PC-9 (cell line): ENCODE measurements around the gene PHF10. TPM values are rescaled to one million over a fixed set of nuclear protein-coding genes. Genes with fewer than 3 reads are reported as not detected.
"Not testable (repeated sequence)": the region's sequence is repeated elsewhere in the genome, so short reads cannot be mapped to it uniquely, and the experiment has no call there.

Experiments used
- BruUV-seq: library from RNA; stranded (reverse); fragments of 400-500 nt; replicated peaks from 2 replicates; lab custom pipeline; 2021; lab: Mats Ljungman, UMichigan
- CTCF ChIA-PET: fragments of 300-600 bp; sonication (Branson Sonifier 250); formaldehyde crosslinking; loops from one replicate; lab custom pipeline; 2022; ENCODE audit warnings: antibody characterized with exemption; lab: Charles Lee
- POLR2A ChIA-PET: fragments of 300-600 bp; sonication (Branson Sonifier 250); formaldehyde crosslinking; loops from one replicate; lab custom pipeline; 2022; ENCODE audit warnings: antibody characterized with exemption; ENCODE audit not compliant: unreplicated experiment; lab: Charles Lee
- DNase-seq, 2 experiments: peaks; one replicate each; pipeline versions ENCODE4 v3.0.0 to v3.0.0-alpha.2; 2015 to 2022; ENCODE audit warnings: mixed read lengths in 1 of 2
- H2AFZ ChIP-seq: fragments of 200-600 bp; sonication (generic); 2 replicates; pipeline ENCODE4 v1.8.1; 2017; ENCODE audit warnings: antibody characterized with exemption
- H3F3A ChIP-seq: fragments of 200-600 bp; sonication (generic); 2 replicates; pipeline ENCODE4 v1.8.1; 2017; ENCODE audit warnings: antibody characterized with exemption, mild to moderate bottlenecking, low read depth; ENCODE audit not compliant: insufficient read depth
- H3K27ac ChIP-seq: fragments of 200-600 bp; sonication (generic); 2 replicates; pipeline ENCODE4 v1.6.1; 2016; ENCODE audit warnings: mixed run types
- H3K27me3 ChIP-seq: fragments of 200-600 bp; sonication (generic); 2 replicates; pipeline ENCODE4 v1.6.1; 2016; ENCODE audit warnings: low read depth, mixed run types; ENCODE audit not compliant: insufficient read depth
- H3K36me3 ChIP-seq: fragments of 200-600 bp; sonication (generic); 2 replicates; pipeline ENCODE4 v1.6.1; 2016; ENCODE audit warnings: low read depth, mixed run types
- H3K4me1 ChIP-seq: fragments of 200-600 bp; sonication (generic); replicated peaks from 2 replicates; pipeline ENCODE4 v1.6.1; 2016; ENCODE audit warnings: mixed run types; ENCODE audit not compliant: insufficient read depth
- H3K4me2 ChIP-seq: fragments of 200-600 bp; sonication (generic); 2 replicates; pipeline ENCODE4 v1.6.1; 2017; ENCODE audit warnings: mixed run types
- H3K4me3 ChIP-seq: fragments of 200-600 bp; sonication (generic); 2 replicates; pipeline ENCODE4 v1.6.1; 2016; ENCODE audit warnings: mixed run types
- H3K79me2 ChIP-seq: fragments of 200-600 bp; sonication (generic); 2 replicates; pipeline ENCODE4 v1.6.1; 2017; ENCODE audit warnings: low read depth, mixed run types
- H3K9me2 ChIP-seq: fragments of 200-600 bp; sonication (generic); 2 replicates; pipeline ENCODE4 v1.8.1; 2017; ENCODE audit warnings: mild to moderate bottlenecking; ENCODE audit not compliant: insufficient read depth
- H3K9me3 ChIP-seq: fragments of 200-600 bp; sonication (generic); 2 replicates; pipeline ENCODE4 v1.8.1; 2016; ENCODE audit warnings: low read depth; ENCODE audit not compliant: insufficient read depth
- H4K20me1 ChIP-seq: fragments of 200-600 bp; sonication (generic); 2 replicates; pipeline ENCODE4 v1.8.1; 2017; ENCODE audit not compliant: insufficient read depth
- CTCF ChIP-seq: fragments of 200-600 bp; sonication (generic); conservative IDR thresholded peaks from 2 replicates; pipeline ENCODE4 v1.6.1; 2017; ENCODE audit warnings: mixed run types, antibody characterized with exemption, mild to moderate bottlenecking, moderate library complexity
- EZH2 ChIP-seq: fragments of 200-600 bp; sonication (generic); IDR thresholded peaks from 2 replicates; pipeline ENCODE4 v1.8.0; 2017; ENCODE audit warnings: antibody characterized with exemption, low read depth
- intact Hi-C: fragments of 100-400 bp; cut with micrococcal nuclease; formaldehyde crosslinking; loops from one replicate; pipeline ENCODE4 v1.10.0; 2022; ENCODE audit not compliant: unreplicated experiment
- total RNA-seq: library from RNA; stranded (reverse); gene quantifications from 2 replicates; pipeline ENCODE4 v1.2.3, GENCODE V29; 2021

Gene PHF10
- total RNA-seq, 1 experiment from 2014 or later: 21.7 TPM

GRCh38 chr6:169701311-169701953 is 22.9 kb downstream of the PHF10 start:
- Histone ChIP-seq H2AFZ (peak overlapping the region; percentile 99), H3K27me3 (no peaks in the 10 kb centered on the region), H4K20me1 (no peaks in the 10 kb centered on the region), H3K4me3 (peak overlapping the region; percentile 91), H3K9me3 (no peaks in the 10 kb centered on the region), H3K9me2 (no peaks in the 10 kb centered on the region), H3F3A (peaks cover 8% of the 10 kb centered on the region; the same call in 1 of the 2 replicates), H3K27ac (peak overlapping the region; percentile 76; the same call in 1 of the 2 replicates), H3K36me3 (0 out of 2 replicates have a peak, but pooled peaks cover 21% of the 10 kb centered on the region), H3K4me1 (peaks cover 28% of the 10 kb centered on the region), H3K4me2 (peak overlapping the region; percentile 92), H3K79me2 (peaks cover 57% of the 10 kb centered on the region)
- DNase-seq: no peak
- intact Hi-C loops: loop anchor here (10.0 kb wide), 1 partner anchor 247 kb away; no protein-coding TSS in a partner anchor
- POLR2A ChIA-PET: interaction anchor here (0.6 to 0.7 kb wide), 2 partner anchors 82 to 853 kb away, joined by 3 to 5 read pairs; partner anchors contain the start of gene TBP
- no peak for TF ChIP-seq CTCF
- TF ChIP-seq EZH2: no peak
- TSS peak; percentile 40 for BruUV-seq
- CTCF ChIA-PET: interaction anchor here (0.5 kb wide), 1 partner anchor 9 kb away, joined by 3 read pairs; no protein-coding TSS in a partner anchor

GRCh38 chr6:169700296-169700695 is 24.0 kb downstream of the PHF10 start:
- Histone ChIP-seq H3K27ac (no peak overlapping the region), H3K36me3 (0 out of 2 replicates have a peak, but pooled peaks cover 11% of the 10 kb centered on the region), H3K27me3 (no peaks in the 10 kb centered on the region), H3K4me2 (peak overlapping the region; percentile 92), H3F3A (peaks cover 8% of the 10 kb centered on the region; the same call in 1 of the 2 replicates), H2AFZ (no peak overlapping the region), H3K4me1 (peaks cover 28% of the 10 kb centered on the region), H3K79me2 (peaks cover 65% of the 10 kb centered on the region), H3K4me3 (peak overlapping the region; percentile 91; the same call in 1 of the 2 replicates), H3K9me3 (no peaks in the 10 kb centered on the region), H4K20me1 (no peaks in the 10 kb centered on the region), H3K9me2 (no peaks in the 10 kb centered on the region)
- BruUV-seq: no TSS peak
- ChIA-PET POLR2A (no interaction called here), CTCF (no interaction called here)
- TF ChIP-seq CTCF (no peak), EZH2 (no peak)
- intact Hi-C loops: loop anchor here (10.0 kb wide), 1 partner anchor 245 kb away; no protein-coding TSS in a partner anchor
- DNase-seq: no peak

- H4K20me1 ChIP-seq, H3F3A ChIP-seq, H3K9me2 ChIP-seq, H2AFZ ChIP-seq, H3K4me2 ChIP-seq, H3K27ac ChIP-seq, intact Hi-C loops, POLR2A ChIA-PET, BruUV-seq, CTCF ChIA-PET, H3K9me3 ChIP-seq, H3K4me3 ChIP-seq, H3K4me1 ChIP-seq, DNase-seq, H3K36me3 ChIP-seq, H3K27me3 ChIP-seq: not testable (repeated sequence)
- TF ChIP-seq CTCF: peak; percentile 37; the same call in 1 of the 2 replicates
- H3K79me2 ChIP-seq: peaks cover 42% of the 10 kb centered on the region
These were observed 27.2 kb downstream of the PHF10 start for GRCh38 chr6:169697115-169697514.
